Measurements from ENCODE around the gene TSKS. TPM values are rescaled to one million over a fixed set of nuclear protein-coding genes. Genes with fewer than 3 reads are reported as not detected.

TSKS gene
- total RNA-seq, 1 donor from 2014 or later = 0.55 TPM

- CTCF ChIA-PET = no interaction called here
- TF ChIP-seq CTCF (IDR thresholded peaks at IDR 0.05) = no peak
- DNase-seq (no peak), ATAC-seq (ENCODE audit: low read depth) (no peak)
- POLR2A ChIA-PET = interaction anchor here (1.2 to 1.4 kb wide), 2 partner anchors 40 to 70 kb away, joined by 3 to 4 read pairs; partner anchors contain the start of genes AKT1S1 and AP2A1
- no peaks in the 10 kb centered on the region for H3K27me3 Mint-ChIP-seq
- H3K4me1 Mint-ChIP-seq = peaks cover 33% of the 10 kb centered on the region
- H3K36me3 Mint-ChIP-seq (ENCODE audit: low read depth) = peaks cover 33% of the 10 kb centered on the region
- H3K9me3 Mint-ChIP-seq = no peaks in the 10 kb centered on the region
- intact Hi-C loops (cut with micrococcal nuclease) = no loop called here
- H3K27ac Mint-ChIP-seq = peak overlapping the region; percentile 47
- H3K4me3 Mint-ChIP-seq = no peak overlapping the region
Measured at GRCh38 chr19:49806620-49806959, 43.5 kb upstream of the TSKS start.

- peaks cover 33% of the 10 kb centered on the region for H3K4me1 Mint-ChIP-seq
- ATAC-seq (ENCODE audit: low read depth) (no peak), DNase-seq (no peak)
- H3K27me3 Mint-ChIP-seq = no peaks in the 10 kb centered on the region
- CTCF ChIA-PET = no interaction called here
- peaks cover 36% of the 10 kb centered on the region for H3K36me3 Mint-ChIP-seq (ENCODE audit: low read depth)
- POLR2A ChIA-PET = no interaction called here
- no peak for TF ChIP-seq CTCF (IDR thresholded peaks at IDR 0.05)
- intact Hi-C loops (cut with micrococcal nuclease) = no loop called here
- no peaks in the 10 kb centered on the region for H3K9me3 Mint-ChIP-seq
- peak overlapping the region; percentile 47 for H3K27ac Mint-ChIP-seq
- H3K4me3 Mint-ChIP-seq = no peak overlapping the region
Measured at GRCh38 chr19:49805822-49806619, 42.9 kb upstream of the TSKS start.

- TF ChIP-seq CTCF (IDR thresholded peaks at IDR 0.05) = no peak
- ChIA-PET POLR2A (no interaction called here), CTCF (no interaction called here)
- H3K27ac Mint-ChIP-seq = no peak overlapping the region
- no peak overlapping the region for H3K4me3 Mint-ChIP-seq
- no peak for DNase-seq
- no peaks in the 10 kb centered on the region for H3K9me3 Mint-ChIP-seq
- H3K27me3 Mint-ChIP-seq = no peaks in the 10 kb centered on the region
- H3K4me1 Mint-ChIP-seq = peaks cover 20% of the 10 kb centered on the region
- ATAC-seq (ENCODE audit: low read depth) = no peak
- H3K36me3 Mint-ChIP-seq (ENCODE audit: low read depth) = peaks cover 59% of the 10 kb centered on the region
- intact Hi-C loops (cut with micrococcal nuclease) = no loop called here
Measured at GRCh38 chr19:49803529-49803856, 40.4 kb upstream of the TSKS start.

- Mint-ChIP-seq H3K9me3 (no peaks in the 10 kb centered on the region), H3K36me3 (ENCODE audit: low read depth) (peaks cover 64% of the 10 kb centered on the region), H3K4me3 (no peak overlapping the region), H3K4me1 (peaks cover 16% of the 10 kb centered on the region), H3K27ac (no peak overlapping the region), H3K27me3 (no peaks in the 10 kb centered on the region)
- no peak for TF ChIP-seq CTCF (IDR thresholded peaks at IDR 0.05)
- DNase-seq (no peak), ATAC-seq (ENCODE audit: low read depth) (no peak)
- POLR2A ChIA-PET = no interaction called here
- CTCF ChIA-PET = no interaction called here
- intact Hi-C loops (cut with micrococcal nuclease) = no loop called here
Measured at GRCh38 chr19:49802836-49803528, 39.9 kb upstream of the TSKS start.

GRCh38 chr19:49801966-49802661 is 39.0 kb upstream of the TSKS start:
- Mint-ChIP-seq H3K4me1 (peaks cover 8% of the 10 kb centered on the region), H3K36me3 (ENCODE audit: low read depth) (peaks cover 71% of the 10 kb centered on the region), H3K27me3 (no peaks in the 10 kb centered on the region), H3K4me3 (no peak overlapping the region), H3K9me3 (no peaks in the 10 kb centered on the region), H3K27ac (no peak overlapping the region)
- intact Hi-C loops (cut with micrococcal nuclease) = no loop called here
- POLR2A ChIA-PET = interaction anchor here (0.5 kb wide), 1 partner anchor 8 kb away, joined by 4 read pairs; no protein-coding TSS in a partner anchor
- CTCF ChIA-PET = no interaction called here
- no peak for TF ChIP-seq CTCF (IDR thresholded peaks at IDR 0.05)
- DNase-seq (no peak), ATAC-seq (ENCODE audit: low read depth) (no peak)

Data from activated B cell treated with CpG ODN at 0.5 μM for 24 hours (primary cell).